ENCODE data around the gene RCSD1.
A peak's percentile ranks its signal among the peaks of the same experiment; 100 is the strongest.

RCSD1 gene, protein sequence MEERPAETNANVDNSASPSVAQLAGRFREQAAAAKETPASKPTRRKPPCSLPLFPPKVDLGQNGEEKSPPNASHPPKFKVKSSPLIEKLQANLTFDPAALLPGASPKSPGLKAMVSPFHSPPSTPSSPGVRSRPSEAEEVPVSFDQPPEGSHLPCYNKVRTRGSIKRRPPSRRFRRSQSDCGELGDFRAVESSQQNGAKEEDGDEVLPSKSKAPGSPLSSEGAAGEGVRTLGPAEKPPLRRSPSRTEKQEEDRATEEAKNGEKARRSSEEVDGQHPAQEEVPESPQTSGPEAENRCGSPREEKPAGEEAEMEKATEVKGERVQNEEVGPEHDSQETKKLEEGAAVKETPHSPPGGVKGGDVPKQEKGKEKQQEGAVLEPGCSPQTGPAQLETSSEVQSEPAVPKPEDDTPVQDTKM

GRCh38 chr1:167629681-167630567, at the start of gene RCSD1:
TSS of gene RCSD1 (plus strand) at chr1:167630232. CDS start at chr1:167630424, 192 bp downstream.
- H3K4me3 ChIP-seq (ENCODE audit: low read depth, low read length), result peak within 1 kb of the TSS; percentile 94
- DNase-seq (ENCODE audit: low read depth), result peak; percentile 88
- TF ChIP-seq, protein P1, sequence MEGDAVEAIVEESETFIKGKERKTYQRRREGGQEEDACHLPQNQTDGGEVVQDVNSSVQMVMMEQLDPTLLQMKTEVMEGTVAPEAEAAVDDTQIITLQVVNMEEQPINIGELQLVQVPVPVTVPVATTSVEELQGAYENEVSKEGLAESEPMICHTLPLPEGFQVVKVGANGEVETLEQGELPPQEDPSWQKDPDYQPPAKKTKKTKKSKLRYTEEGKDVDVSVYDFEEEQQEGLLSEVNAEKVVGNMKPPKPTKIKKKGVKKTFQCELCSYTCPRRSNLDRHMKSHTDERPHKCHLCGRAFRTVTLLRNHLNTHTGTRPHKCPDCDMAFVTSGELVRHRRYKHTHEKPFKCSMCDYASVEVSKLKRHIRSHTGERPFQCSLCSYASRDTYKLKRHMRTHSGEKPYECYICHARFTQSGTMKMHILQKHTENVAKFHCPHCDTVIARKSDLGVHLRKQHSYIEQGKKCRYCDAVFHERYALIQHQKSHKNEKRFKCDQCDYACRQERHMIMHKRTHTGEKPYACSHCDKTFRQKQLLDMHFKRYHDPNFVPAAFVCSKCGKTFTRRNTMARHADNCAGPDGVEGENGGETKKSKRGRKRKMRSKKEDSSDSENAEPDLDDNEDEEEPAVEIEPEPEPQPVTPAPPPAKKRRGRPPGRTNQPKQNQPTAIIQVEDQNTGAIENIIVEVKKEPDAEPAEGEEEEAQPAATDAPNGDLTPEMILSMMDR (IDR thresholded peaks at IDR 0.05; ENCODE audit: insufficient read depth, low read depth, low read length, missing control alignments), result no peak

- TF ChIP-seq, protein P1 (IDR thresholded peaks at IDR 0.05; ENCODE audit: insufficient read depth, low read depth, low read length, missing control alignments), result no peak
- no peak overlapping the region for H3K4me3 ChIP-seq (ENCODE audit: low read depth, low read length)
- DNase-seq (ENCODE audit: low read depth), result no peak
These were observed 48.0 kb upstream of the RCSD1 start for GRCh38 chr1:167582064-167582463.

DNA sequence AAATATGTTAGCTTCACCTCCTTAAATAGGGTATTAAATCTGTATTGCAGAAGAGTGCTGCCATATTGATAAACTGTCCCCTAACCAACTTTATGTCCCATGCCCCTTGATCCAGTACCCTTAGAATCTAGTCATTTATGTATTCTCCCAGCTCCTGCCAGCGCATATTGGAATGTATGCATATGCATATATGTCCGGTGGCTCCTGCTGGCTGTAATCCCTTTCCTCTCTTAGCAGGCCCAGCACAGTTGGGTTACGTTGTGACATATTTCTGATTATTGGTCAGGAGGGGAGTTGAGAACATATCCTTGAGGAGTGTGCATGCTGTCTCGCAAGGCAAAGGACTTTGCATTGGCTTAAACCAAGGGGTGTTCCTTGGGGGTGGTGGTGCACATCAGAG, 47.3 kb upstream of the RCSD1 start:
- TF ChIP-seq, protein P1 (IDR thresholded peaks at IDR 0.05; ENCODE audit: insufficient read depth, low read depth, low read length, missing control alignments), result no peak
- H3K4me3 ChIP-seq (ENCODE audit: low read depth, low read length), result no peak overlapping the region
- no peak for DNase-seq (ENCODE audit: low read depth)

GRCh38 chr1:167584581-167584980, 45.5 kb upstream of the RCSD1 start:
- H3K4me3 ChIP-seq (ENCODE audit: low read depth, low read length), result no peak overlapping the region
- TF ChIP-seq, protein P1 (IDR thresholded peaks at IDR 0.05; ENCODE audit: insufficient read depth, low read depth, low read length, missing control alignments), result no peak
- DNase-seq (ENCODE audit: low read depth), result no peak

DNA sequence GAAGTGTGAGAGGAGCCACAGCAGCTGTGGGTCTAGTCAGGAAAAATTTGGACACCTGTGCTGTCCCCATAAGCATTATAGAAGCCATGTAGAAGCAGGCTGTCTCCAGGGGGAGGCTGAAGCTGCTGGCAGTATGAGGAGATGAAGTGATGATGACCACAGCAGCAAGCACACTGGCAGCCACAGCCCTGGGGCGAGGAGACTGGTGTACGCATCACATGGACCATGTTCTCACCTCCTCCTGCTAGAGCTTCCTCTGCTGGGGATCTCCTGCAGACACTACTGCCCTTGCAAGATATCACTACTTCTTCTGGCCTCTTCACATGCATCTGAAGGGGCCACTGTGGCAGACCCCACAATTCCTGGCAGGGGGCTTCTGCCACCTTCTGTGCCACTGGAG, 42.7 kb upstream of the RCSD1 start:
- H3K4me3 ChIP-seq (ENCODE audit: low read depth, low read length), result no peak overlapping the region
- TF ChIP-seq, protein P1 (IDR thresholded peaks at IDR 0.05; ENCODE audit: insufficient read depth, low read depth, low read length, missing control alignments), result no peak
- DNase-seq (ENCODE audit: low read depth), result no peak

GRCh38 chr1:167587872-167588271, 42.2 kb upstream of the RCSD1 start:
- DNase-seq (ENCODE audit: low read depth), result no peak
- TF ChIP-seq, protein P1 (IDR thresholded peaks at IDR 0.05; ENCODE audit: insufficient read depth, low read depth, low read length, missing control alignments), result no peak
- H3K4me3 ChIP-seq (ENCODE audit: low read depth, low read length), result no peak overlapping the region
